Colon (tissue), 2 donors: Measurements from ENCODE around the gene ZMYND11.
"Not testable (repeated sequence)": the region's sequence is repeated elsewhere in the genome, so short reads cannot be mapped to it uniquely, and the experiment has no call there.

Source experiments
- FAIRE-seq: peaks from 2 replicates; lab custom pipeline; 2012; peaks lifted over from hg19 to GRCh38; lab: Jason Lieb, UNC
- donor health status: control.
- donor health status: control.

ZMYND11 gene

GRCh38 chr10:287026-287709, 151.9 kb downstream of the ZMYND11 start:
- FAIRE-seq, result no peak

GRCh38 chr10:287814-288213, 152.6 kb downstream of the ZMYND11 start:
- FAIRE-seq, result no peak

- no peak for FAIRE-seq
Observed at GRCh38 chr10:288316-289200, 153.3 kb downstream of the ZMYND11 start.

- no peak for FAIRE-seq
Observed at GRCh38 chr10:289581-289980, 154.3 kb downstream of the ZMYND11 start.

- no peak for FAIRE-seq
Observed at GRCh38 chr10:290026-290725, 154.9 kb downstream of the ZMYND11 start.

GRCh38 chr10:293636-294035, 158.4 kb downstream of the ZMYND11 start:
- FAIRE-seq, result no peak

- no peak for FAIRE-seq
Observed at GRCh38 chr10:297567-297966, 162.3 kb downstream of the ZMYND11 start.

GRCh38 chr10:298033-298432, 162.8 kb downstream of the ZMYND11 start:
- no peak for FAIRE-seq

- FAIRE-seq, result no peak
Observed at GRCh38 chr10:299512-299911, 164.3 kb downstream of the ZMYND11 start.

GRCh38 chr10:299969-300368, 164.7 kb downstream of the ZMYND11 start:
- no peak for FAIRE-seq

- not testable (repeated sequence) for FAIRE-seq
Observed at GRCh38 chr10:300580-300979, 165.3 kb downstream of the ZMYND11 start.

- FAIRE-seq, result no peak
Observed at GRCh38 chr10:301536-301935, 166.3 kb downstream of the ZMYND11 start.
